ENCODE data around the gene ENHO.

ENHO gene

DNA sequence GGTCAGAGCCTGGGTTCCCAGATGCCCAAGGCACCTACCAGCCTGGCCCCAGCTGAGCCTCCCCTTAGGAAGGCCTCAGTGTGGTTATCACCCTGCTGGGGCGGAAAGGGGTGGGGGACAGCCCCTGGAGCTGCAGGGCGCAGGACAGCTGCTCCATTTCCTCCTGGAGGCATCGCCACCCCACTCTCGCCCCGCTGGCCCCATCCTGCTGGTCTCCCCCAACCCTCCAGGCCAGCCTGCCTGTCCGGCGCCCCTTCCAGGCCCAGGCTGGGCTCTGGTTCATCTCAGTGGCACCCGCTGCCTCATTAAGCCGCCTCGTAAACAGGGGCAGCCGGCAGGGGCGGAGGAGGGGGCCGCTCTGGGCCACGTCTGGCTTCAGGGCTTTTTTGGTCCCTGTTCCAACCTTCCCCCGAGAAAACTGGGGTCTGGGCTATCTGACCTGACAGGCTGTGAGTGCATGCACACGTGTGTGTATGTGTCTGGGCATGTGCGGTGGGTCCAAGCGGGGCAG is 30.8 kb upstream of the ENHO start:
- TF ChIP-seq, protein P1, sequence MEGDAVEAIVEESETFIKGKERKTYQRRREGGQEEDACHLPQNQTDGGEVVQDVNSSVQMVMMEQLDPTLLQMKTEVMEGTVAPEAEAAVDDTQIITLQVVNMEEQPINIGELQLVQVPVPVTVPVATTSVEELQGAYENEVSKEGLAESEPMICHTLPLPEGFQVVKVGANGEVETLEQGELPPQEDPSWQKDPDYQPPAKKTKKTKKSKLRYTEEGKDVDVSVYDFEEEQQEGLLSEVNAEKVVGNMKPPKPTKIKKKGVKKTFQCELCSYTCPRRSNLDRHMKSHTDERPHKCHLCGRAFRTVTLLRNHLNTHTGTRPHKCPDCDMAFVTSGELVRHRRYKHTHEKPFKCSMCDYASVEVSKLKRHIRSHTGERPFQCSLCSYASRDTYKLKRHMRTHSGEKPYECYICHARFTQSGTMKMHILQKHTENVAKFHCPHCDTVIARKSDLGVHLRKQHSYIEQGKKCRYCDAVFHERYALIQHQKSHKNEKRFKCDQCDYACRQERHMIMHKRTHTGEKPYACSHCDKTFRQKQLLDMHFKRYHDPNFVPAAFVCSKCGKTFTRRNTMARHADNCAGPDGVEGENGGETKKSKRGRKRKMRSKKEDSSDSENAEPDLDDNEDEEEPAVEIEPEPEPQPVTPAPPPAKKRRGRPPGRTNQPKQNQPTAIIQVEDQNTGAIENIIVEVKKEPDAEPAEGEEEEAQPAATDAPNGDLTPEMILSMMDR (IDR thresholded peaks at IDR 0.05; ENCODE audit: borderline replicate concordance, control extremely low read depth, extremely low read depth, insufficient read depth, missing control alignments) = no peak
- in situ Hi-C loops (cut with MboI; ENCODE audit: low sequenced_read_pairs, unreplicated experiment) = no loop called here
- DNase-seq (ENCODE audit: low spot score) = no peak

DNA sequence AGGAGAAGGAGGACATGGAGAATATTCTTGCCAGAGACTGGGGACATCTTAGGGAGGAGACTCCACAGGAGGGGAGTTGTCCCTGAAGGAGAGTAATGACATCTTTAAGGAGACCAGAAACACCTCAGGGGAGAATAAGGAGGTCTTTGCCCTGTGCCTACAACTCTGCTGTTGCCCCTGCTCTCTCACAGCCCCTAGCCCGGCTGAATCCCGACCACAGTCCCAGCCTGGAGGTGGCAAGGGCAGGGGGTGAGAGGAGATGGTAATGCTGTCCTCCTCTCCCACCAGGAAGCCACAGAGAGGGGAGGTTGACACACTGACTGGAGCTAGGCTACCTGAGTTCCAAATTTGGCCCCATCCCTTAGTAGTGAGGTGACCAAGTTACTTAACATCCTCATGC is 30.2 kb upstream of the ENHO start:
- in situ Hi-C loops (cut with MboI; ENCODE audit: low sequenced_read_pairs, unreplicated experiment) = no loop called here
- TF ChIP-seq, protein P1 (IDR thresholded peaks at IDR 0.05; ENCODE audit: borderline replicate concordance, control extremely low read depth, extremely low read depth, insufficient read depth, missing control alignments) = no peak
- no peak for DNase-seq (ENCODE audit: low spot score)

DNA sequence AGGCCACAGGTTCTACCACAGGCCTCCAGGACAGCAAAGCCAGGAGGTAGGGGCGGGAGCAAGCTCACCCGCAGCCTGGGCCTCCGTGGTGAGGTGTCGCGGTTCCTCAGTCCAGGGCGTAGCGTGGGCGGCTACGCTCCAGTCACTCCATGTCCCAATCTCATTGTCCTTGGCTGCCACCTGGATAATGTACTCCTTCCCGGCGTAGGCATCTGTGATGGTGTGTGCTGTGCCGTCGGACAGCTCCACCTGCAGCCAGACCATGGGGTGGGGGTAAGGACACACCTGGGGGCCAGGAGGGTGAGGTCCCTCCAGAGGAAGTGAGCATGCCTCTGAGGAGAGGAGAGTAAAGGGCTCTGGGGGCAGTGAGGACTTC is 29.8 kb upstream of the ENHO start:
- DNase-seq (ENCODE audit: low spot score) = no peak
- in situ Hi-C loops (cut with MboI; ENCODE audit: low sequenced_read_pairs, unreplicated experiment) = no loop called here

DNA sequence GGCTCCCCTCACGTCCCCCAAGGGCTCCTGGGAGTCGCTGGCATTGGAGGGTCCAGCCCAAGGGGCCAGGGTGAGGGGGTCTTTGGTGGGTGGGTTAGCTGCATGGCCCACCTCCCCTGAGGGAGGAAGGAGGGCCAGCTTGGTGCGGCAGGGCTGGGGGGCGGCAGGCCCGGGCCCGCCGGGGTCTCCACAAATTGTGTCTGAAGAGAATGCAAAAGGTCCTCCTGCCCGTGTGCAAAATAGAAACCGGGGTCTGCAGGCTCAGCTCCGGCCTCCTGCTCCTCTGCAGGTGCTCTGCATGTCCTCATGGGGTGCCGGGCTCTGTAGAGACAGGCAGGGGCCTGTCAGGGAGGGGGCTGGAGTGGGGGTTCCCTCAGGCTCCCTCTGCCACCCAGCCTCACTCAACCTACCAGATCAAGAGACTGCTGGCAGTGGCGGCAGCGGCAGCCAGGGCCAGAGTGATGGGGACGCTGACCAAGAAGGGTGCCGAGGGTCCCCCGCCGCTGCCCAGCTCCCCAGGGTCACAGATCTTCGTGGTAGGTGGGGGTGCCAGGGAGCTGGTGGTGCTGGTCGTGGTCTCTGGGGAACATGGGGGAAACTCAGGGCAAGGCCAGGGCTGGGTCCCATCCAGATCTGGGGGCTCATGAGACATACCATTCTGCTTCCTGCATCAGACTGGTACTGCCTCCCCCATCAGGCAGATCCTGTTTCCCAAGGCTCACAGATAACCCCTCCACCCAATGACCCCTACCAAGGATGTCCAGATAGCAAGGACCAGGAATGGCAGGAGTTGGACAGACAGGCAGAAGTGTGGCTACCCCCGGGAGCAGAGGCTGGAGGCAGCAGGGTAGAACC is 29.2 kb upstream of the ENHO start:
- in situ Hi-C loops (cut with MboI; ENCODE audit: low sequenced_read_pairs, unreplicated experiment) = no loop called here
- TF ChIP-seq, protein P1 (IDR thresholded peaks at IDR 0.05; ENCODE audit: borderline replicate concordance, control extremely low read depth, extremely low read depth, insufficient read depth, missing control alignments) = no peak
- no peak for DNase-seq (ENCODE audit: low spot score)

More for the DNA sequence above, 29.8 kb upstream of the ENHO start:
- TF ChIP-seq, protein P1 (IDR thresholded peaks at IDR 0.05; ENCODE audit: borderline replicate concordance, control extremely low read depth, extremely low read depth, insufficient read depth, missing control alignments) = no peak

DNA sequence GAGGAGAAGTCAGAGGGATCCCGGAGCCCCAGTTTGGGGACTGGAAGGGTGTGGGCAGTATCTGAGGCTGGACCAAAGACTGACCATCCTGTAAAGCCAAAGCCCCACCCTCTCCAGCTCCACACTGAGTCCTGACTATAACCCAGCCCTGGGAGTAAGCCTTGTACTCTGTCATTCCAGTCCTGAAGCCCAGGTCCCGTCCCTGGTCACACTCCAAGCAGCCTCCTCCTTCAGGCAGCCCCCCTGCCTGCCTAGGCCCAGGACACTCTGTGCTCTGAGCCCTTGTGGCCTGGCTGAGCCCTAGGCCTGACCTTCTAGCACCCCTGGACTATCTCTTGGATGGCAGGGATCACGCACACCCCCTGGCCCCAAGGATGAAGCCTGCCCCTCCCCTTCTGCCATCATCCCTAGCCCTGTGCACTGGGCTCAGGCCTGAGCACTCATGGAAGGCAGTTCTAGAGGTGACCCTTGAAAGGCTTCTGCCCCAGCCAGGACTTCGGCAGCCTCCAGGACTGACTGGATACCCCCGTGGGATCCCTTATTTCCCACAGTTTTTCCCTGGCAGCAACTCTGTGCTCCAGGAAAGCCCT is 28.0 kb upstream of the ENHO start:
- in situ Hi-C loops (cut with MboI; ENCODE audit: low sequenced_read_pairs, unreplicated experiment) = no loop called here
- TF ChIP-seq, protein P1 (IDR thresholded peaks at IDR 0.05; ENCODE audit: borderline replicate concordance, control extremely low read depth, extremely low read depth, insufficient read depth, missing control alignments) = no peak

DNA sequence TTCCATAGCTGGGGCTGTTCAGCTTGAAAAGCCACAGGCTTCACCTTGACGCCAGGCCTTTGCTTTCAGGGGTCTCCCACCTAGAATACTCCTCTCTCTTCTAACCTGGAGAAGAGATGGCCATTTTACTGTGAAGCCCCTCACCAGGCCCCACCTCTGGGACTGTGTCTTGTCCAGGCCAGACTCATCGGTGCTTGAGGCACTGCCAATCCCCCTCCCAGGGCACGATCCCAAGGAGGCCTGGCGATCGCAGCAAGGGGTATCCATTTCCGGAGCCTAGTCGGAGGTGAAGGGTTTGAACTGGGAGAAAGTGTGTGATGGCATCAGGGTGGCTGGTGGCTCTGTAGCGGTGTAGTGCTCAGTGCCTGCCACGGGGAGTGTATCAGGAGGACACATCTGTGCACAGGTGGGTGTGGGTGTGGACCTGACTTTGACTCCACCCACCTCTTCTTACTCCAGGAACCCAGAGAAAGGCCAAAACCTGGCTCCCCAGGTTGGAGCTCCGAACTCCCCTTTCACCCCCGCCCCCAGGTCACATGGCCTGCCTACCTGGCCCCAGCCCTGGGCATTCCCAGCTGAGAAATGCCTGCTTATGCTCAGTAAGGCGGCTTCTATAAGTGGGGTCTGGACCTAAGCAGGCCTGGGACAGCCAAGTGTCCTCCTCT is 27.4 kb upstream of the ENHO start:
- in situ Hi-C loops (cut with MboI; ENCODE audit: low sequenced_read_pairs, unreplicated experiment) = no loop called here
- TF ChIP-seq, protein P1 (IDR thresholded peaks at IDR 0.05; ENCODE audit: borderline replicate concordance, control extremely low read depth, extremely low read depth, insufficient read depth, missing control alignments) = no peak
- DNase-seq (ENCODE audit: low spot score) = no peak

More for the DNA sequence above, 28.0 kb upstream of the ENHO start:
- DNase-seq (ENCODE audit: low spot score) = no peak

Measured in GM13976 (cell line).